ENCODE results near the gene PAX2.

GRCh38 chr10:100808876-100809275 lies 63.5 kb downstream of the PAX2 start:
- TF ChIP-seq, protein P1, sequence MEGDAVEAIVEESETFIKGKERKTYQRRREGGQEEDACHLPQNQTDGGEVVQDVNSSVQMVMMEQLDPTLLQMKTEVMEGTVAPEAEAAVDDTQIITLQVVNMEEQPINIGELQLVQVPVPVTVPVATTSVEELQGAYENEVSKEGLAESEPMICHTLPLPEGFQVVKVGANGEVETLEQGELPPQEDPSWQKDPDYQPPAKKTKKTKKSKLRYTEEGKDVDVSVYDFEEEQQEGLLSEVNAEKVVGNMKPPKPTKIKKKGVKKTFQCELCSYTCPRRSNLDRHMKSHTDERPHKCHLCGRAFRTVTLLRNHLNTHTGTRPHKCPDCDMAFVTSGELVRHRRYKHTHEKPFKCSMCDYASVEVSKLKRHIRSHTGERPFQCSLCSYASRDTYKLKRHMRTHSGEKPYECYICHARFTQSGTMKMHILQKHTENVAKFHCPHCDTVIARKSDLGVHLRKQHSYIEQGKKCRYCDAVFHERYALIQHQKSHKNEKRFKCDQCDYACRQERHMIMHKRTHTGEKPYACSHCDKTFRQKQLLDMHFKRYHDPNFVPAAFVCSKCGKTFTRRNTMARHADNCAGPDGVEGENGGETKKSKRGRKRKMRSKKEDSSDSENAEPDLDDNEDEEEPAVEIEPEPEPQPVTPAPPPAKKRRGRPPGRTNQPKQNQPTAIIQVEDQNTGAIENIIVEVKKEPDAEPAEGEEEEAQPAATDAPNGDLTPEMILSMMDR (IDR thresholded peaks at IDR 0.05), result no peak
- TF ChIP-seq POLR2A (IDR thresholded peaks at IDR 0.05), result no peak
